Ovary (tissue), 9 donors: Measurements from ENCODE around the gene RAD51C. TPM values are rescaled to one million over a fixed set of nuclear protein-coding genes. Genes with fewer than 3 reads are reported as not detected.

Experiments
- DNase-seq, 5 donors: peaks; one replicate each; pipeline ENCODE4 v3.0.0-alpha.2; 2019 to 2020
- H3K27ac ChIP-seq, 2 donors: fragments of 200-600 bp; one replicate each; pipeline versions ENCODE4 v1.5.1 to v1.8.0; 2019 to 2022
- H3K27me3 ChIP-seq: fragments of 200-600 bp; one replicate; pipeline ENCODE4 v1.8.0; 2022
- H3K36me3 ChIP-seq: fragments of 200-600 bp; sonication (generic); one replicate; pipeline ENCODE4 v1.5.1; 2019
- H3K4me1 ChIP-seq: one replicate; pipeline ENCODE4 v1.8.1; 2013; ENCODE audit warnings: mild to moderate bottlenecking, moderate library complexity; ENCODE audit not compliant: insufficient read depth
- H3K4me3 ChIP-seq: fragments of 200-600 bp; sonication (generic); one replicate; pipeline ENCODE4 v1.5.1; 2017
- H3K9me3 ChIP-seq, 2 donors: fragments of 200-600 bp in 1 of 2; sonication (generic) in 1 of 2; one replicate each; pipeline versions ENCODE4 v1.5.1 to v1.8.1; 2013 to 2019; ENCODE audit warnings: mild to moderate bottlenecking in 1 of 2, moderate library complexity in 1 of 2
- EP300 ChIP-seq: sonication (generic); formaldehyde crosslinking; IDR thresholded peaks from one replicate; pipeline ENCODE4 v1.6.1; 2017; ENCODE audit warnings: antibody characterized with exemption
- POLR2A ChIP-seq: fragments of 450-650 bp; IDR thresholded peaks from one replicate; pipeline ENCODE4 v1.6.1; 2017; ENCODE audit warnings: antibody characterized with exemption, mild to moderate bottlenecking, moderate library complexity
- WGBS, 3 donors: extraction: QIAGEN DNeasy Blood & Tissue Kit in 1 of 3; methylation state at CpG; one replicate each; pipeline versions ENCODE4 v1.1.5 to v1.1.7; 2013 to 2017; 5-methylcytosine and 5-hydroxymethylcytosine counted together
- intact Hi-C, 4 donors: fragments of 100-400 bp; cut with DNase I; formaldehyde crosslinking; loops; one replicate each; pipeline versions ENCODE4 v1.11.0 to v1.15.1; 2022 to 2023
- polyA plus RNA-seq, 2 donors: library from polyadenylated mRNA; stranded (reverse); fragments of 200-250 nt in 1 of 2; fragments of 350-450 nt in 1 of 2; fragmentation: Illumina TruSeq in 1 of 2; extraction: RNeasy Lipid Tissue Mini Kit (QIAGEN cat#74804) in 1 of 2; gene quantifications; one replicate each; pipeline ENCODE4 v1.2.3, GENCODE V29; 2013 to 2014
- small RNA-seq: library from RNA; depleted of rRNA; stranded (forward); fragments of <200 nt; gene quantifications from one replicate; pipeline ENCODE3, GENCODE V24; 2016
- total RNA-seq, 7 donors: library from RNA; depleted of rRNA in 2 of 7; stranded (reverse); fragments of >200 nt in 2 of 7; fragmentation: NEBNext Ultra II Directional in 3 of 7; extraction: Animal tissue kit (Norgen Biotek cat#: 25700) in 3 of 7; gene quantifications; one replicate each; pipeline versions ENCODE4 v1.1.0 to v1.2.4, GENCODE V29; 2016 to 2023
- TF ChIP-seq, protein P1 (sequence below), 3 donors: fragments of 450-650 bp in 2 of 3; fragments of 200-600 bp in 1 of 3; IDR thresholded peaks; one replicate each; pipeline versions ENCODE4 v1.5.1 to v1.8.0; 2016 to 2022; ENCODE audit warnings: antibody characterized with exemption in 3 of 3, mild to moderate bottlenecking in 1 of 3
- donor health status: DM: no; HTN: no; CAD: no; lungs with moderate emphysema.
- donor health status: DM: no; HTN: no; CAD: no.
- donor health status: Bipolar disorder and iron deficiency.
- donor health status: DM: yes; HTN: yes; CAD: no.
- donor health status: DM: no; HTN: no; CAD: no.
- donor health status: DM: yes; HTN: yes; CAD: no.

The RAD51C gene
- total and polyA plus RNA-seq, 9 donors = 14.2 to 32.1 (median 20.1) TPM

DNA sequence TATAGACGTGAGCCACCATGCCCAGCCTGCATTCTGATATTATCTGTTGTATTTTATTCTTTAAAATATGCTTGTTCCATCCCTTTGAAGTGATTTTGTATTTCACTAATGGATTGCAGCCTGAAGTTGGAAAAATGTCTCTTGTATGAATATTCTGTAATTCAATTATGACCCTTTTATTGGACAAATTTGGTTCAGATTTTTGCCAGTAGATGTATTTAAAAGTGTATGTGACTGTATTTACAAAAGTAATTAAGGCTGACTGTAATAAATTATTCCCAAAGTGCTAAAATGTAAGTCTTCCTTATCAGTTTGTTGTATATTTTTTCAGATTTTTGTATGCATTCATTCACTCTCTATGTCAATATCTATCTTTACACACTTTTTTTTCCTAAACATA is 87.0 kb downstream of the RAD51C start:
- Histone ChIP-seq H3K9me3 (no peaks in the 10 kb centered on the region), H3K4me3 (no peak overlapping the region), H3K27ac (no peak overlapping the region), H3K4me1 (no peaks in the 10 kb centered on the region), H3K36me3 (no peaks in the 10 kb centered on the region), H3K27me3 (no peaks in the 10 kb centered on the region)
- 42 to 56% (median 49%) methylated on average over 1 of the region's 1 CpG for WGBS, 3 donors
- no peak for TF ChIP-seq EP300
- TF ChIP-seq, protein P1, sequence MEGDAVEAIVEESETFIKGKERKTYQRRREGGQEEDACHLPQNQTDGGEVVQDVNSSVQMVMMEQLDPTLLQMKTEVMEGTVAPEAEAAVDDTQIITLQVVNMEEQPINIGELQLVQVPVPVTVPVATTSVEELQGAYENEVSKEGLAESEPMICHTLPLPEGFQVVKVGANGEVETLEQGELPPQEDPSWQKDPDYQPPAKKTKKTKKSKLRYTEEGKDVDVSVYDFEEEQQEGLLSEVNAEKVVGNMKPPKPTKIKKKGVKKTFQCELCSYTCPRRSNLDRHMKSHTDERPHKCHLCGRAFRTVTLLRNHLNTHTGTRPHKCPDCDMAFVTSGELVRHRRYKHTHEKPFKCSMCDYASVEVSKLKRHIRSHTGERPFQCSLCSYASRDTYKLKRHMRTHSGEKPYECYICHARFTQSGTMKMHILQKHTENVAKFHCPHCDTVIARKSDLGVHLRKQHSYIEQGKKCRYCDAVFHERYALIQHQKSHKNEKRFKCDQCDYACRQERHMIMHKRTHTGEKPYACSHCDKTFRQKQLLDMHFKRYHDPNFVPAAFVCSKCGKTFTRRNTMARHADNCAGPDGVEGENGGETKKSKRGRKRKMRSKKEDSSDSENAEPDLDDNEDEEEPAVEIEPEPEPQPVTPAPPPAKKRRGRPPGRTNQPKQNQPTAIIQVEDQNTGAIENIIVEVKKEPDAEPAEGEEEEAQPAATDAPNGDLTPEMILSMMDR (IDR thresholded peaks at IDR 0.05) = no peak
- no peak for TF ChIP-seq POLR2A
- intact Hi-C loops = no loop called here
- DNase-seq = no peak

DNA sequence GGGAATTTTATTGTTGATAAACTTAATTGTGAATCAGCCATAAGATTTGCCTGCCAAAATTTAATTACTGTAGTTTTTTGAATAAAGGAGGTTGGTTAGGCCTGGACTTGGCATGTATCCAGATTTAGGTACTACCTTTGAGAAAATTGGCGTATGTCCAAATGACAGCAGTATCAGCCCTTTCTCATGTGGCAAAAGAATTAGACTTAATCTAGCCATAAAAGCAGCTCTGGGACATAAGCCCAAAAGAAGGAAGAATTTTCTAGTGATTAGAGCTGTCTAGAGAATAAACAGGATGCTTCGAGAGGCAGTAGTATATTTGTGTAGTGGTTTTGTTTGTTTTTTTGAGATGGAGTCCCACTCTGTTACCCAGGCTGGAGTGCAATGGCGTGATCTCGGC is 91.0 kb downstream of the RAD51C start:
- TF ChIP-seq EP300 (no peak), POLR2A (no peak)
- TF ChIP-seq, protein P1 (IDR thresholded peaks at IDR 0.05) = no peak
- no peaks in the 10 kb centered on the region for H3K9me3 ChIP-seq
- DNase-seq = no peak
- H3K4me1 ChIP-seq = no peaks in the 10 kb centered on the region
- H3K36me3 ChIP-seq = no peaks in the 10 kb centered on the region
- no peak overlapping the region for H3K27ac ChIP-seq
- intact Hi-C loops = no loop called here
- no peaks in the 10 kb centered on the region for H3K27me3 ChIP-seq
- H3K4me3 ChIP-seq = no peak overlapping the region
- WGBS, 3 donors = 33 to 60% (median 50%) methylated on average over 4 of the region's 4 CpGs

DNA sequence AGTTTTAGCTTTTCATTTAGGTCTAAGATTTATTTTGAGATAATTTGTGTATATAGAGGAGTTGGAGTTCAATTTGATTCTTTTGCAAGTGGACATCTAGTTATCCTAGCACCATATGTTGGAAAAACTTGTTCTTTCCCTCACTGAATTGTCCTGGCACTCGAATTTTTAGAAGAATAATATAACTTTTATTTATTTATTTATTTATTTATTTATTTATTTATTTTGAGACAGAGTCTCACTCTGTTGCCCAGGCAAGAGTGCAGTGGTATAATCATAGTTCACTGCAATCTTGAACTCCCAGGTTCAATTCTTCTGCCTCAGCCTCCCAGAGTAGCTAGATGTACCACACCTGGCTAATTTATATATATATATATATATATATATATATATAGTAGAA is 92.7 kb downstream of the RAD51C start:
- Histone ChIP-seq H3K36me3 (no peaks in the 10 kb centered on the region), H3K4me1 (no peaks in the 10 kb centered on the region), H3K9me3 (no peaks in the 10 kb centered on the region), H3K27ac (no peak overlapping the region), H3K4me3 (no peak overlapping the region), H3K27me3 (no peaks in the 10 kb centered on the region)
- DNase-seq = no peak
- intact Hi-C loops = no loop called here
- TF ChIP-seq, protein P1 (IDR thresholded peaks at IDR 0.05) = no peak
- TF ChIP-seq EP300 (no peak), POLR2A (no peak)
- WGBS, 3 donors = 65 to 74% (median 71%) methylated on average over 1 of the region's 1 CpG

Small RNA genes lying within 50 kb of the gene (small RNA-seq; reads per million reads assigned to genes)
- gene AC011195.1 (not detected), gene AC025521.1 (not detected), gene RF00017 (not detected), gene RNU1-108P (not detected), gene RNU1-52P (not detected), gene RNU1-85P (not detected)

Other genes starting within 250 kb of the RAD51C start
- not detected for gene HSF5, start 204.2 kb upstream of the RAD51C start, total RNA-seq
- gene HSF5, start 204.2 kb upstream of the RAD51C start, polyA plus RNA-seq = under 1 TPM; 0.05 TPM
- gene MTMR4, start 178.0 kb upstream of the RAD51C start, total RNA-seq = 10 to 100 TPM; 23.8 to 60.1 (median 27.7) TPM
- 10 to 100 TPM; 14.5 to 28.7 TPM for gene MTMR4, start 178.0 kb upstream of the RAD51C start, polyA plus RNA-seq
- 1 to 10 TPM in 1 of 7 donors, under 1 TPM in 6; 0.11 to 1.0 (median 0.24) TPM for gene TEX14, start 557 bp upstream of the RAD51C start, total RNA-seq
- gene TEX14, start 557 bp upstream of the RAD51C start, polyA plus RNA-seq = under 1 TPM; 0.34 to 0.48 TPM
- 1 to 10 TPM in 1 of 7 donors, under 1 TPM in 6; 0.24 to 3.2 (median 0.47) TPM for gene PPM1E, start 63.3 kb downstream of the RAD51C start, total RNA-seq
- gene PPM1E, start 63.3 kb downstream of the RAD51C start, polyA plus RNA-seq = under 1 TPM; 0.17 to 0.62 TPM